GM10847 (cell line): ENCODE measurements around the gene USP2.

ENCODE experiments used
- POLR2A ChIP-seq: IDR thresholded peaks from 2 replicates; pipeline ENCODE4 v1.6.1; 2011; ENCODE audit not compliant: insufficient read length; ENCODE audit errors: extremely low read depth

USP2 gene

DNA sequence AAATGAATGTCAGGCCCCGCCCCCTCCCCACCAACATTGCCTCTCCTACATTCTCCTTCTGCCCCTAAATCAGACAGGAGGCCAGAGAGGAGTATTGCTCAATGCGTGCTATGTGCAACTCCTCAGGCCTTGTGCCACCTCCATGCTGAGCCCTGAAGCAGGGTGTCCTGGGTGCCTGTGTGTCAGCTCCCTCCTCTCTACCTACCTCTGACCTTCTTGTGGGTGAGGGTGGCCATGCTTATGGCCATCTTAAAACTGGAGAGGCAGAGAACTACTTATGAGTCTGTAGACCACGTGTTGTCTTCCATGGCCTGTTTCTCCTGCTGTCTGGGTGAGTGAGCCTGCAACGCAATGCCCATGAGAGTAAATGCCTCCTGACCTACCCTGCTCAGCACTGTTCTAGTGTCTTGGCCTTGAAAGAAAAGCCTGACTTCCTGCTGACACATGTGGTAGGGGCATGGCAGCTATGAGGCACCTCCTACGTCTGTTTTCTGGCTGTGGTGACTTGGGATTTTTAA lies 75.1 kb downstream of the USP2 start:
- TF ChIP-seq POLR2A, result no peak

DNA sequence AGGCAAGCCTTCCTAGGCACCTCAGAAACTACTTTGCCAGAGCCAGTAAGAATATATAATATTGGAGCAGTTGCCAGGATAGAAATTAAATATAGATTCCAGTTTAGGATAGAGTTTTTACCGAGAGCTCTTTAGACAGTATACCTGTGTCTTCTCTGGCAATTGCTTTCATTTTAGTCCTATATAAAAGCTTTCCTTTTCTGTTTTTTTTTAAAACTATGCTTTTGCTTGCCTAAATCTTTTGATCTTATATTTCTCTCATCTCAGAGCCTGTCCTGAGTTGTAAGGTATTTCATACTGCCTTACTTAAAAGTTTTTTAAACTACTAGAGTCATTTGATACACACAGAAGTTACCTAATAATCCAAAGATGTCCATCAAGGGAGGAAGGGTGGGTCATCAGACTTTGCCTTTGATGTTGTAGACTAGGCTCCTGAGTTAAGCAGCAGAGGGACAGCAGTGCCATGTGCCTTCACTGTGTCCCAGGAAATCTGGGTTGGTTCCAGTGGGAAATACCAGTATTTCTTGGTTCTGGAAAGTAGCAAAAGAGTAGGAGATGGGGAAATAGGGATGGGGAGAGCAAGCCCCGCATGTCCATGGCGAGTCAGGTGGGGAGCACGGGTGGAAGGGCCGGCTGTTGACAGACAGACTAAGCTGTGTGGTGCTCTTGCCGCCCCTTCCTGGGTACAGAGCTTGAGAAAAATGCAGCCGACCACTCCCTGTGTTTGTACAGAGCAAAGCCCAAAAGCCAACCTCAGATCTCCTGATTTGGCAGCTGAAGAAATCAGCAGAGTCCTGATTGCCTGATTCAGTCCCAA lies 75.7 kb downstream of the USP2 start:
- TF ChIP-seq POLR2A, result no peak
